Endodermal cell (in vitro differentiated cells): Measurements from ENCODE around the gene WWC2. TPM values are rescaled to one million over a fixed set of nuclear protein-coding genes. Genes with fewer than 3 reads are reported as not detected.
A peak's percentile ranks its signal among the peaks of the same experiment; 100 is the strongest.

Experiments
- DNase-seq: peaks from one replicate; pipeline ENCODE4 v3.0.0-alpha.2; 2017
- H3K27ac ChIP-seq: 2 replicates; pipeline ENCODE4 v1.5.1; 2013; ENCODE audit warnings: mild to moderate bottlenecking, low read depth, low read length, moderate library complexity
- H3K27me3 ChIP-seq: 2 replicates; pipeline ENCODE4 v1.6.1; 2013; ENCODE audit warnings: mild to moderate bottlenecking, low read length, moderate library complexity; ENCODE audit not compliant: insufficient read depth, control insufficient read depth, poor library complexity, severe bottlenecking
- H3K36me3 ChIP-seq: 2 replicates; pipeline ENCODE4 v1.7.0; 2013; ENCODE audit warnings: mild to moderate bottlenecking, low read length, moderate library complexity; ENCODE audit not compliant: control insufficient read depth, insufficient read depth
- H3K4me1 ChIP-seq: one replicate; pipeline ENCODE4 v1.7.0; 2013; ENCODE audit warnings: low read length; ENCODE audit not compliant: control insufficient read depth, insufficient read depth
- H3K4me3 ChIP-seq: 2 replicates; pipeline ENCODE4 v1.5.1; 2013; ENCODE audit warnings: mild to moderate bottlenecking, low read length, moderate library complexity
- H3K9ac ChIP-seq: 2 replicates; pipeline ENCODE4 v1.6.1; 2013; ENCODE audit warnings: mild to moderate bottlenecking, low read length, moderate library complexity; ENCODE audit not compliant: poor library complexity, severe bottlenecking; ENCODE audit errors: extremely low read depth
- H3K9me3 ChIP-seq: 2 replicates; pipeline ENCODE4 v1.6.1; 2013; ENCODE audit warnings: mild to moderate bottlenecking, low read length, moderate library complexity; ENCODE audit not compliant: control insufficient read depth
- H3K27ac Mint-ChIP-seq: 2 replicates; pipeline ENCODE4 v1.8.0; 2020; ENCODE audit warnings: mixed read lengths
- H3K27me3 Mint-ChIP-seq: 2 replicates; pipeline ENCODE4 v1.8.0; 2021; ENCODE audit warnings: mild to moderate bottlenecking, mixed read lengths; ENCODE audit not compliant: insufficient read depth
- H3K36me3 Mint-ChIP-seq: 2 replicates; pipeline ENCODE4 v1.8.0; 2020; ENCODE audit warnings: low read depth, mixed read lengths
- H3K4me1 Mint-ChIP-seq: 2 replicates; pipeline ENCODE4 v1.8.0; 2020; ENCODE audit warnings: mixed read lengths
- H3K4me3 Mint-ChIP-seq: 2 replicates; pipeline ENCODE4 v1.8.0; 2020; ENCODE audit warnings: mild to moderate bottlenecking, moderate library complexity, mixed read lengths
- H3K9me3 Mint-ChIP-seq: 2 replicates; pipeline ENCODE4 v1.8.0; 2020; ENCODE audit warnings: mild to moderate bottlenecking, mixed read lengths
- CTCF ChIP-seq: fragments of 200-600 bp; sonication (generic); conservative IDR thresholded peaks from 2 replicates; pipeline ENCODE4 v1.5.0; 2021; ENCODE audit warnings: antibody characterized with exemption, mild to moderate bottlenecking
- WGBS, 2 experiments: methylation state at CpG; one replicate each; pipeline versions ENCODE4 v1.1.5 to v1.1.7; 2013; ENCODE audit warnings: missing lambda C conversion rate in 2 of 2, mixed read lengths in 1 of 2; ENCODE audit not compliant: insufficient coverage in 1 of 2, insufficient read length in 1 of 2; 5-methylcytosine and 5-hydroxymethylcytosine counted together
- total RNA-seq, 2 donors: library from RNA; stranded (reverse); fragmentation: NEBNext Ultra II Directional in 1 of 2; extraction: Animal tissue kit (Norgen Biotek cat#: 25700) in 1 of 2; gene quantifications; 2 replicates in 1 of 2; 3 replicates in 1 of 2; pipeline ENCODE4 v1.2.1, GENCODE V29; 2021

The WWC2 gene
- total RNA-seq, 2 donors from 2014 or later: 98.2 to 108 TPM

- H3K4me3 ChIP-seq: peak overlapping the region; percentile 56
- no peaks in the 10 kb centered on the region for H3K27me3 ChIP-seq
- peaks cover 29% of the 10 kb centered on the region for H3K36me3 Mint-ChIP-seq
- peaks cover 13% of the 10 kb centered on the region for H3K4me1 ChIP-seq
- peaks cover 2% of the 10 kb centered on the region for H3K27me3 Mint-ChIP-seq
- no peak overlapping the region for H3K4me3 Mint-ChIP-seq
- H3K27ac ChIP-seq: no peak overlapping the region
- no peak overlapping the region for H3K9ac ChIP-seq
- no peaks in the 10 kb centered on the region for H3K36me3 ChIP-seq
- 95 to 96% methylated on average over 2 of the region's 2 CpGs for WGBS, 2 experiments
- no peak for TF ChIP-seq CTCF
- H3K9me3 ChIP-seq: peaks cover 54% of the 10 kb centered on the region
- no peak overlapping the region for H3K27ac Mint-ChIP-seq
- peaks cover 44% of the 10 kb centered on the region for H3K9me3 Mint-ChIP-seq
- H3K4me1 Mint-ChIP-seq: peaks cover 15% of the 10 kb centered on the region
- DNase-seq: no peak
Measured at GRCh38 chr4:183326853-183327252, 227.8 kb downstream of the WWC2 start.

- no peak for TF ChIP-seq CTCF
- 93 to 100% methylated on average over 4 to 7 of the region's 7 CpGs for WGBS, 2 experiments
- peaks cover 15% of the 10 kb centered on the region for H3K4me1 Mint-ChIP-seq
Measured at GRCh38 chr4:183327827-183328226, 228.8 kb downstream of the WWC2 start.

GRCh38 chr4:183328832-183329231 lies 229.8 kb downstream of the WWC2 start:
- peak overlapping the region; percentile 69 for H3K4me3 ChIP-seq
- H3K4me3 Mint-ChIP-seq: no peak overlapping the region
- WGBS, 2 experiments: 83 to 84% methylated on average over 4 to 7 of the region's 7 CpGs
- no peak for DNase-seq
- peaks cover 16% of the 10 kb centered on the region for H3K4me1 Mint-ChIP-seq
- no peaks in the 10 kb centered on the region for H3K36me3 ChIP-seq
- H3K27ac ChIP-seq: no peak overlapping the region
- H3K9ac ChIP-seq: no peak overlapping the region
- peaks cover 19% of the 10 kb centered on the region for H3K36me3 Mint-ChIP-seq
- no peak for TF ChIP-seq CTCF
- H3K4me1 ChIP-seq: peaks cover 13% of the 10 kb centered on the region
- peaks cover 44% of the 10 kb centered on the region for H3K9me3 Mint-ChIP-seq
- H3K27me3 Mint-ChIP-seq: peaks cover 4% of the 10 kb centered on the region
- H3K27me3 ChIP-seq: no peaks in the 10 kb centered on the region
- peaks cover 54% of the 10 kb centered on the region for H3K9me3 ChIP-seq
- H3K27ac Mint-ChIP-seq: peak overlapping the region; percentile 31

More at GRCh38 chr4:183327827-183328226, 228.8 kb downstream of the WWC2 start:
- Mint-ChIP-seq H3K27ac (no peak overlapping the region), H3K27me3 (peaks cover 3% of the 10 kb centered on the region), H3K9me3 (peaks cover 44% of the 10 kb centered on the region), H3K36me3 (peaks cover 26% of the 10 kb centered on the region), H3K4me3 (no peak overlapping the region)
- no peak for DNase-seq
- Histone ChIP-seq H3K9me3 (peaks cover 54% of the 10 kb centered on the region), H3K4me3 (peak overlapping the region; percentile 69), H3K36me3 (no peaks in the 10 kb centered on the region), H3K27me3 (no peaks in the 10 kb centered on the region), H3K9ac (no peak overlapping the region), H3K4me1 (peaks cover 13% of the 10 kb centered on the region), H3K27ac (no peak overlapping the region)
